GM12878 (cell line): Measurements from ENCODE around the gene LRRC2.

Source experiments
- CEBPB ChIP-seq, 2 experiments: fragments of 150-350 bp in 1 of 2; IDR thresholded peaks; 2 replicates each; pipeline ENCODE4 v1.6.1; 2012 to 2014; ENCODE audit warnings: low read depth in 2 of 2, low read length in 2 of 2, borderline replicate concordance in 1 of 2, inconsistent platforms in 1 of 2
- CREM ChIP-seq: IDR thresholded peaks from 2 replicates; pipeline ENCODE4 v1.6.1; 2014; ENCODE audit warnings: antibody characterized with exemption, low read depth
- EZH2 ChIP-seq: IDR thresholded peaks from 2 replicates; pipeline ENCODE4 v1.6.1; 2012; ENCODE audit warnings: low read depth, mild to moderate bottlenecking, control low read depth, inconsistent platforms, low read length, borderline replicate concordance; ENCODE audit not compliant: control insufficient read depth
- MXI1 ChIP-seq: fragments of 150-350 bp; IDR thresholded peaks from 2 replicates; pipeline ENCODE4 v1.6.1; 2011; ENCODE audit warnings: low read depth, mild to moderate bottlenecking, inconsistent platforms, low read length, improper control_type of control experiment
- PAX5 ChIP-seq: IDR thresholded peaks from 2 replicates; pipeline ENCODE4 v1.6.1; 2011; ENCODE audit warnings: low read depth, low read length, borderline replicate concordance
- POLR2A ChIP-seq: IDR thresholded peaks from 2 replicates; pipeline ENCODE4 v1.6.1; 2011; ENCODE audit warnings: low read depth, mild to moderate bottlenecking, low read length
- POLR2AphosphoS5 ChIP-seq: IDR thresholded peaks from 2 replicates; pipeline ENCODE4 v1.6.1; 2011; ENCODE audit warnings: mild to moderate bottlenecking, low read length, inconsistent platforms
- POU2F2 ChIP-seq: IDR thresholded peaks from 3 replicates; pipeline ENCODE4 v1.6.1; 2011; ENCODE audit warnings: low read depth, mild to moderate bottlenecking, low read length, borderline replicate concordance
- TF ChIP-seq, protein P1 (sequence below): IDR thresholded peaks from 2 replicates; pipeline ENCODE4 v1.6.1; 2012; ENCODE audit warnings: mild to moderate bottlenecking, low read depth, low read length
- TF ChIP-seq, protein P2 (sequence below): IDR thresholded peaks from 2 replicates; pipeline ENCODE4 v1.6.1; 2011; ENCODE audit warnings: low read depth, mild to moderate bottlenecking, low read length, moderate library complexity, borderline replicate concordance; ENCODE audit errors: extremely low read depth
- TF ChIP-seq, protein P3 (sequence below), 3 experiments: IDR thresholded peaks in 2 of 3; conservative IDR thresholded peaks in 1 of 3; 2 replicates each; pipeline ENCODE4 v1.5.1; 2011; ENCODE audit warnings: low read depth in 3 of 3, low read length in 3 of 3, mild to moderate bottlenecking in 3 of 3, control low read depth in 2 of 3, moderate library complexity in 2 of 3, inconsistent platforms in 1 of 3, mixed read lengths in 1 of 3; ENCODE audit not compliant: control insufficient read depth in 2 of 3, insufficient read depth in 1 of 3; ENCODE audit errors: extremely low read depth in 1 of 3
- TF ChIP-seq, protein P4 (sequence below): fragments of 450-650 bp; IDR thresholded peaks from 2 replicates; pipeline ENCODE4 v1.6.1; 2016; ENCODE audit warnings: mild to moderate bottlenecking
- TF ChIP-seq, protein P5 (sequence below): fragments of 450-650 bp; IDR thresholded peaks from 2 replicates; pipeline ENCODE4 v1.6.1; 2018; ENCODE audit warnings: mild to moderate bottlenecking, low read depth, moderate library complexity; ENCODE audit not compliant: partially characterized antibody

DNA sequence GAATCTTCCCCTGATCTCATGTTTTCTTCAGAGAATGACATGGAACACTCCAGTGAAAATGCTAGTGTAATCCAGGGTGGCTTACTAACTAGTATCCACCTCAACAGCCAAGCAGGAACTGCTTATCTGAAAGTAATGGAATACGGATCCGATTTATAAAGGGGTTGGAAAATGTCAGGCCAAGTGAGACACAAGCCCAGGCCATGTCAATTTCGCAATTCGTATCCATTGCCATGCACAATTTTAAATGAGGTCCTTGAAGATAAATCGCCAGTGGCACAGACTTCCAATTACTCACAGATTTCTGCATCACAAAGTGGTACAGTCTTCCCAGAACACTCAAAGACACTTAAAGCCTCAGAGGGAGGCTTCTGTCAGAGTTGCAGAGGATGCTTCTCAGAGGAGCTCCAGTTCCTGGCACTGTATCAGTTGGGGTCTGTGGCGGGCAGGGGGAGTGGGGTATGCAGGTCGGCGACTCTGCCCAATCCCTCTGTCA is 29.8 kb upstream of the LRRC2 start:
- no peak for TF ChIP-seq POLR2A
- TF ChIP-seq, protein P1, sequence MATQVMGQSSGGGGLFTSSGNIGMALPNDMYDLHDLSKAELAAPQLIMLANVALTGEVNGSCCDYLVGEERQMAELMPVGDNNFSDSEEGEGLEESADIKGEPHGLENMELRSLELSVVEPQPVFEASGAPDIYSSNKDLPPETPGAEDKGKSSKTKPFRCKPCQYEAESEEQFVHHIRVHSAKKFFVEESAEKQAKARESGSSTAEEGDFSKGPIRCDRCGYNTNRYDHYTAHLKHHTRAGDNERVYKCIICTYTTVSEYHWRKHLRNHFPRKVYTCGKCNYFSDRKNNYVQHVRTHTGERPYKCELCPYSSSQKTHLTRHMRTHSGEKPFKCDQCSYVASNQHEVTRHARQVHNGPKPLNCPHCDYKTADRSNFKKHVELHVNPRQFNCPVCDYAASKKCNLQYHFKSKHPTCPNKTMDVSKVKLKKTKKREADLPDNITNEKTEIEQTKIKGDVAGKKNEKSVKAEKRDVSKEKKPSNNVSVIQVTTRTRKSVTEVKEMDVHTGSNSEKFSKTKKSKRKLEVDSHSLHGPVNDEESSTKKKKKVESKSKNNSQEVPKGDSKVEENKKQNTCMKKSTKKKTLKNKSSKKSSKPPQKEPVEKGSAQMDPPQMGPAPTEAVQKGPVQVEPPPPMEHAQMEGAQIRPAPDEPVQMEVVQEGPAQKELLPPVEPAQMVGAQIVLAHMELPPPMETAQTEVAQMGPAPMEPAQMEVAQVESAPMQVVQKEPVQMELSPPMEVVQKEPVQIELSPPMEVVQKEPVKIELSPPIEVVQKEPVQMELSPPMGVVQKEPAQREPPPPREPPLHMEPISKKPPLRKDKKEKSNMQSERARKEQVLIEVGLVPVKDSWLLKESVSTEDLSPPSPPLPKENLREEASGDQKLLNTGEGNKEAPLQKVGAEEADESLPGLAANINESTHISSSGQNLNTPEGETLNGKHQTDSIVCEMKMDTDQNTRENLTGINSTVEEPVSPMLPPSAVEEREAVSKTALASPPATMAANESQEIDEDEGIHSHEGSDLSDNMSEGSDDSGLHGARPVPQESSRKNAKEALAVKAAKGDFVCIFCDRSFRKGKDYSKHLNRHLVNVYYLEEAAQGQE = no peak
- TF ChIP-seq, protein P2, sequence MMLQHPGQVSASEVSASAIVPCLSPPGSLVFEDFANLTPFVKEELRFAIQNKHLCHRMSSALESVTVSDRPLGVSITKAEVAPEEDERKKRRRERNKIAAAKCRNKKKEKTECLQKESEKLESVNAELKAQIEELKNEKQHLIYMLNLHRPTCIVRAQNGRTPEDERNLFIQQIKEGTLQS = no peak
- TF ChIP-seq, protein P3, sequence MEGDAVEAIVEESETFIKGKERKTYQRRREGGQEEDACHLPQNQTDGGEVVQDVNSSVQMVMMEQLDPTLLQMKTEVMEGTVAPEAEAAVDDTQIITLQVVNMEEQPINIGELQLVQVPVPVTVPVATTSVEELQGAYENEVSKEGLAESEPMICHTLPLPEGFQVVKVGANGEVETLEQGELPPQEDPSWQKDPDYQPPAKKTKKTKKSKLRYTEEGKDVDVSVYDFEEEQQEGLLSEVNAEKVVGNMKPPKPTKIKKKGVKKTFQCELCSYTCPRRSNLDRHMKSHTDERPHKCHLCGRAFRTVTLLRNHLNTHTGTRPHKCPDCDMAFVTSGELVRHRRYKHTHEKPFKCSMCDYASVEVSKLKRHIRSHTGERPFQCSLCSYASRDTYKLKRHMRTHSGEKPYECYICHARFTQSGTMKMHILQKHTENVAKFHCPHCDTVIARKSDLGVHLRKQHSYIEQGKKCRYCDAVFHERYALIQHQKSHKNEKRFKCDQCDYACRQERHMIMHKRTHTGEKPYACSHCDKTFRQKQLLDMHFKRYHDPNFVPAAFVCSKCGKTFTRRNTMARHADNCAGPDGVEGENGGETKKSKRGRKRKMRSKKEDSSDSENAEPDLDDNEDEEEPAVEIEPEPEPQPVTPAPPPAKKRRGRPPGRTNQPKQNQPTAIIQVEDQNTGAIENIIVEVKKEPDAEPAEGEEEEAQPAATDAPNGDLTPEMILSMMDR (IDR thresholded peaks at IDR 0.05 in 2 of 3, conservative IDR thresholded peaks at IDR 0.05 in 1 of 3; ENCODE audit: control insufficient read depth in 2 of 3, extremely low read depth in 1 of 3, insufficient read depth in 1 of 3, low read depth in 3 of 3, low read length in 3 of 3) = no peak
- TF ChIP-seq CREM = no peak
- TF ChIP-seq PAX5 = no peak
- TF ChIP-seq EZH2 = no peak
- TF ChIP-seq CEBPB (IDR thresholded peaks at IDR 0.05; ENCODE audit: borderline replicate concordance in 1 of 2, low read depth in 2 of 2, low read length in 2 of 2) = no peak
- TF ChIP-seq, protein P4, sequence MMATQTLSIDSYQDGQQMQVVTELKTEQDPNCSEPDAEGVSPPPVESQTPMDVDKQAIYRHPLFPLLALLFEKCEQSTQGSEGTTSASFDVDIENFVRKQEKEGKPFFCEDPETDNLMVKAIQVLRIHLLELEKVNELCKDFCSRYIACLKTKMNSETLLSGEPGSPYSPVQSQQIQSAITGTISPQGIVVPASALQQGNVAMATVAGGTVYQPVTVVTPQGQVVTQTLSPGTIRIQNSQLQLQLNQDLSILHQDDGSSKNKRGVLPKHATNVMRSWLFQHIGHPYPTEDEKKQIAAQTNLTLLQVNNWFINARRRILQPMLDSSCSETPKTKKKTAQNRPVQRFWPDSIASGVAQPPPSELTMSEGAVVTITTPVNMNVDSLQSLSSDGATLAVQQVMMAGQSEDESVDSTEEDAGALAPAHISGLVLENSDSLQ = no peak
- TF ChIP-seq POLR2AphosphoS5 = no peak
- TF ChIP-seq POU2F2 = no peak
- TF ChIP-seq, protein P5, sequence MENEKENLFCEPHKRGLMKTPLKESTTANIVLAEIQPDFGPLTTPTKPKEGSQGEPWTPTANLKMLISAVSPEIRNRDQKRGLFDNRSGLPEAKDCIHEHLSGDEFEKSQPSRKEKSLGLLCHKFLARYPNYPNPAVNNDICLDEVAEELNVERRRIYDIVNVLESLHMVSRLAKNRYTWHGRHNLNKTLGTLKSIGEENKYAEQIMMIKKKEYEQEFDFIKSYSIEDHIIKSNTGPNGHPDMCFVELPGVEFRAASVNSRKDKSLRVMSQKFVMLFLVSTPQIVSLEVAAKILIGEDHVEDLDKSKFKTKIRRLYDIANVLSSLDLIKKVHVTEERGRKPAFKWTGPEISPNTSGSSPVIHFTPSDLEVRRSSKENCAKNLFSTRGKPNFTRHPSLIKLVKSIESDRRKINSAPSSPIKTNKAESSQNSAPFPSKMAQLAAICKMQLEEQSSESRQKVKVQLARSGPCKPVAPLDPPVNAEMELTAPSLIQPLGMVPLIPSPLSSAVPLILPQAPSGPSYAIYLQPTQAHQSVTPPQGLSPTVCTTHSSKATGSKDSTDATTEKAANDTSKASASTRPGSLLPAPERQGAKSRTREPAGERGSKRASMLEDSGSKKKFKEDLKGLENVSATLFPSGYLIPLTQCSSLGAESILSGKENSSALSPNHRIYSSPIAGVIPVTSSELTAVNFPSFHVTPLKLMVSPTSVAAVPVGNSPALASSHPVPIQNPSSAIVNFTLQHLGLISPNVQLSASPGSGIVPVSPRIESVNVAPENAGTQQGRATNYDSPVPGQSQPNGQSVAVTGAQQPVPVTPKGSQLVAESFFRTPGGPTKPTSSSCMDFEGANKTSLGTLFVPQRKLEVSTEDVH = no peak
- no peak for TF ChIP-seq MXI1
